ENCODE measurements around the gene DNASE2. TPM values are rescaled to one million over a fixed set of nuclear protein-coding genes. Genes with fewer than 3 reads are reported as not detected.

DNASE2 gene
- polyA plus RNA-seq, 3 donors: 38.8 to 91.6 (median 44.8) TPM

DNA sequence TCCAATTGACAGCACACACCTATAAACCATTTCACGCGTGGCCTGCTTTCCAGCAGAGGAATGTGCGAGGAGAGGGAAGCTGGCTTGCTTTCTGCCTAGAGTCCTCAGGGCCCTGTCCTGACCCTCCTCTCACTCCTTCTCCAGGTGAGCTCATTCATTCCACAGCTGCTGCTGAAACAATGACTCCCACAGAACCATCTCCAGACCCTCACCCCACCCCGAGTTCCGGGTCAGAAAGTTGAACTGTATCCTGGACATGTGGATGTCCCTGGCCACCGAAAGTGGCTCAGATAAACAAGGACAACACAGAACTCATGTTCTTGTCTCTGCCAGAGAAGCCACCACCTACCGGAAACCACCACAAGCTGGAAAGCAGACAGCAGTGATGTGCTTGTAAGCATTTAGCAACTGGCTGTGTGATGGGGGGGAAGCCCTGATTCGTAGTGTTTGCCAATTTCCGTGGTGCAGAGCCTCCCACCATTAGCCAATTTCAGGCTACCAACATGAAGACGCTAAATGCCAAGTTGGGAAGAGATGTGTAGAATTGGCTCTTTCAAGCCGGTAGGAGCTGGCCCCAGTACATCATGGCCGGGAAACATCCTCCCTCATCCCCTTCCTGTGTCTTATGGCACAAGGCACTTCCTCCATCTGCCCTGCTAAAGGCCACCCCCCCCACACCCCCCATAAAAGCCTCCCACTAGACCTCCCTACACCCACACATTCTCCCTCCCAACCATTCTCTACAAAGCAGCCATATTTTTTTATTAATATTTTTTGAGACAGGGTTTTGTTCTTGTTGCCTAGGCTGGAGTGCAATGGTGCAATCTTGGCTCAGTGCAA, 32.8 kb upstream of the DNASE2 start:
- Mint-ChIP-seq H3K27me3 (ENCODE audit: low read depth in 3 of 3) (peaks cover 0 to 3% (median 3%) of the 10 kb centered on the region in 3 donors), H3K36me3 (peaks cover 2 to 3% of the 10 kb centered on the region in 2 donors), H3K4me3 (peak overlapping the region; percentile 74 to 83), H3K27ac (peak overlapping the region; percentile 88 to 96 (median 94)), H3K4me1 (peaks cover 35% of the 10 kb centered on the region), H3K9me3 (peaks cover 0 to 2% (median 0%) of the 10 kb centered on the region in 7 donors)
- WGBS (ENCODE audit: insufficient coverage): 10% methylated on average over 2 of the region's 12 CpGs
- Histone ChIP-seq H3K4me1 (ENCODE audit: control insufficient read depth in 1 of 2, insufficient read depth in 2 of 2, low read length in 2 of 2) (peaks cover 32 to 36% of the 10 kb centered on the region in 2 donors), H3K9me3 (replicated peaks in 1 of 2; ENCODE audit: control insufficient read depth in 1 of 2, insufficient read depth in 1 of 2, low read length in 2 of 2) (no peaks in the 10 kb centered on the region), H3K36me3 (replicated peaks in 1 of 2; ENCODE audit: control insufficient read depth in 1 of 2, insufficient read depth in 2 of 2, low read length in 2 of 2) (no peaks in the 10 kb centered on the region), H3K27me3 (ENCODE audit: control insufficient read depth in 2 of 2, insufficient read depth in 2 of 2, low read length in 2 of 2) (no peaks in the 10 kb centered on the region), H3K27ac (ENCODE audit: low read depth in 1 of 2, low read length in 2 of 2) (peak overlapping the region; percentile 45 to 83), H3K4me2 (replicated peaks; ENCODE audit: extremely low read depth, low read length, poor library complexity, severe bottlenecking) (peak overlapping the region; percentile 70), H4K20me1 (ENCODE audit: insufficient read depth, low read length) (no peaks in the 10 kb centered on the region), H2AFZ (ENCODE audit: insufficient read depth, low read depth, low read length, poor library complexity, severe bottlenecking) (peak overlapping the region; percentile 87), H3K9ac (ENCODE audit: insufficient read depth, low read length, poor library complexity, severe bottlenecking) (peak overlapping the region; percentile 32), H3K79me2 (ENCODE audit: insufficient read depth, low read length) (no peaks in the 10 kb centered on the region), H3K4me3 (replicated peaks in 1 of 3; ENCODE audit: low read depth in 2 of 3, low read length in 3 of 3) (peak overlapping the region in 1 of 3 experiments; percentile 58)
- TF ChIP-seq, protein P1, sequence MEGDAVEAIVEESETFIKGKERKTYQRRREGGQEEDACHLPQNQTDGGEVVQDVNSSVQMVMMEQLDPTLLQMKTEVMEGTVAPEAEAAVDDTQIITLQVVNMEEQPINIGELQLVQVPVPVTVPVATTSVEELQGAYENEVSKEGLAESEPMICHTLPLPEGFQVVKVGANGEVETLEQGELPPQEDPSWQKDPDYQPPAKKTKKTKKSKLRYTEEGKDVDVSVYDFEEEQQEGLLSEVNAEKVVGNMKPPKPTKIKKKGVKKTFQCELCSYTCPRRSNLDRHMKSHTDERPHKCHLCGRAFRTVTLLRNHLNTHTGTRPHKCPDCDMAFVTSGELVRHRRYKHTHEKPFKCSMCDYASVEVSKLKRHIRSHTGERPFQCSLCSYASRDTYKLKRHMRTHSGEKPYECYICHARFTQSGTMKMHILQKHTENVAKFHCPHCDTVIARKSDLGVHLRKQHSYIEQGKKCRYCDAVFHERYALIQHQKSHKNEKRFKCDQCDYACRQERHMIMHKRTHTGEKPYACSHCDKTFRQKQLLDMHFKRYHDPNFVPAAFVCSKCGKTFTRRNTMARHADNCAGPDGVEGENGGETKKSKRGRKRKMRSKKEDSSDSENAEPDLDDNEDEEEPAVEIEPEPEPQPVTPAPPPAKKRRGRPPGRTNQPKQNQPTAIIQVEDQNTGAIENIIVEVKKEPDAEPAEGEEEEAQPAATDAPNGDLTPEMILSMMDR (IDR thresholded peaks at IDR 0.05): no peak
- intact Hi-C loops (cut with micrococcal nuclease): no loop called here
- peak; percentile 50 to 59 (median 53) for DNase-seq

DNA sequence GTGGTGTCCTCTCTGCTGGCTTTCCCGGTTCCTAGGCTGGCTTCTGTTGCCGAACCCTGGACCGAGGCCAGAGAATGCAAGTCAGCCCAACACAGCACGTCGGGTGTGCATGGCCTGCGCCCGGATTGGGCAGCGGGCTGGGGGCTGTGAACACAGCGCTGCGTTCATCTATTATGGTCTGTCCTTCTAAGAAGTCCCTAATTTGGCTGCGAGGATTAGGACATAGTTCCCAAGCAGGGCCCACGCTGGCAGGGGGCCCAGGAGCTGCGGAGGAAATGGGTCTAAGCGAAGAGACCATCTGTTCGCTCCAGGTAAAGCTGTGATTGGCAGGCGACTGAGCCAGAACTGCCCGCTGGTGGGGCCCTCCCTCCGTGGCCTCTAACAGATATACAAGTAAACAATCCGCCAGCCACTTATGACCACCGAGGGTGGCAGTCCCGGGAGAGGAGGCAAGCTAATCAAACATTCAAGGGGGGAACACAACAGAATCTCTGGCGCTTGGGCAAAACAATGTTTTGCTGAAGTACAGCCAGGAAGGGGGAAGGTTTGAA, 31.8 kb upstream of the DNASE2 start:
- H3K79me2 ChIP-seq (ENCODE audit: insufficient read depth, low read length): no peaks in the 10 kb centered on the region
- WGBS (ENCODE audit: insufficient coverage): 9% methylated on average over 19 of the region's 22 CpGs
- Mint-ChIP-seq H3K36me3 (peaks cover 2 to 3% of the 10 kb centered on the region in 2 donors), H3K4me1 (peaks cover 28% of the 10 kb centered on the region), H3K27ac (peak overlapping the region in 6 of 7 donors; percentile 83 to 96 (median 91)), H3K27me3 (ENCODE audit: low read depth in 3 of 3) (peaks cover 0 to 3% (median 3%) of the 10 kb centered on the region in 3 donors), H3K9me3 (no peaks in the 10 kb centered on the region), H3K4me3 (peak overlapping the region; percentile 74 to 83)
- no peaks in the 10 kb centered on the region for H3K9me3 ChIP-seq (replicated peaks in 1 of 2; ENCODE audit: control insufficient read depth in 1 of 2, insufficient read depth in 1 of 2, low read length in 2 of 2)
- peak overlapping the region in 1 of 3 experiments; percentile 58 for H3K4me3 ChIP-seq (replicated peaks in 1 of 3; ENCODE audit: low read depth in 2 of 3, low read length in 3 of 3)
- H3K4me2 ChIP-seq (replicated peaks; ENCODE audit: extremely low read depth, low read length, poor library complexity, severe bottlenecking): peak overlapping the region; percentile 70
- H3K36me3 ChIP-seq (replicated peaks in 1 of 2; ENCODE audit: control insufficient read depth in 1 of 2, insufficient read depth in 2 of 2, low read length in 2 of 2): no peaks in the 10 kb centered on the region
- no peaks in the 10 kb centered on the region for H4K20me1 ChIP-seq (ENCODE audit: insufficient read depth, low read length)
- no peak for DNase-seq
- H3K4me1 ChIP-seq (ENCODE audit: control insufficient read depth in 1 of 2, insufficient read depth in 2 of 2, low read length in 2 of 2): peaks cover 27% of the 10 kb centered on the region in 2 donors
- H3K9ac ChIP-seq (ENCODE audit: insufficient read depth, low read length, poor library complexity, severe bottlenecking): peak overlapping the region; percentile 16
- peak overlapping the region; percentile 87 for H2AFZ ChIP-seq (ENCODE audit: insufficient read depth, low read depth, low read length, poor library complexity, severe bottlenecking)
- H3K27ac ChIP-seq (ENCODE audit: low read depth in 1 of 2, low read length in 2 of 2): peak overlapping the region; percentile 3 to 83
- no peaks in the 10 kb centered on the region for H3K27me3 ChIP-seq (ENCODE audit: control insufficient read depth in 2 of 2, insufficient read depth in 2 of 2, low read length in 2 of 2)
- intact Hi-C loops (cut with micrococcal nuclease): no loop called here
- TF ChIP-seq, protein P1 (IDR thresholded peaks at IDR 0.05): no peak
